ENCODE data around the gene FAM168A.

GRCh38 chr11:73394416-73395296 is 203.3 kb downstream of the FAM168A start:
- TF ChIP-seq, protein P1, sequence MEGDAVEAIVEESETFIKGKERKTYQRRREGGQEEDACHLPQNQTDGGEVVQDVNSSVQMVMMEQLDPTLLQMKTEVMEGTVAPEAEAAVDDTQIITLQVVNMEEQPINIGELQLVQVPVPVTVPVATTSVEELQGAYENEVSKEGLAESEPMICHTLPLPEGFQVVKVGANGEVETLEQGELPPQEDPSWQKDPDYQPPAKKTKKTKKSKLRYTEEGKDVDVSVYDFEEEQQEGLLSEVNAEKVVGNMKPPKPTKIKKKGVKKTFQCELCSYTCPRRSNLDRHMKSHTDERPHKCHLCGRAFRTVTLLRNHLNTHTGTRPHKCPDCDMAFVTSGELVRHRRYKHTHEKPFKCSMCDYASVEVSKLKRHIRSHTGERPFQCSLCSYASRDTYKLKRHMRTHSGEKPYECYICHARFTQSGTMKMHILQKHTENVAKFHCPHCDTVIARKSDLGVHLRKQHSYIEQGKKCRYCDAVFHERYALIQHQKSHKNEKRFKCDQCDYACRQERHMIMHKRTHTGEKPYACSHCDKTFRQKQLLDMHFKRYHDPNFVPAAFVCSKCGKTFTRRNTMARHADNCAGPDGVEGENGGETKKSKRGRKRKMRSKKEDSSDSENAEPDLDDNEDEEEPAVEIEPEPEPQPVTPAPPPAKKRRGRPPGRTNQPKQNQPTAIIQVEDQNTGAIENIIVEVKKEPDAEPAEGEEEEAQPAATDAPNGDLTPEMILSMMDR (IDR thresholded peaks at IDR 0.05) = no peak
- no peak for TF ChIP-seq POLR2A (IDR thresholded peaks at IDR 0.05)

Measured in lower leg skin (tissue), 3 donors.